ENCODE measurements around the gene NUP85.

DNA sequence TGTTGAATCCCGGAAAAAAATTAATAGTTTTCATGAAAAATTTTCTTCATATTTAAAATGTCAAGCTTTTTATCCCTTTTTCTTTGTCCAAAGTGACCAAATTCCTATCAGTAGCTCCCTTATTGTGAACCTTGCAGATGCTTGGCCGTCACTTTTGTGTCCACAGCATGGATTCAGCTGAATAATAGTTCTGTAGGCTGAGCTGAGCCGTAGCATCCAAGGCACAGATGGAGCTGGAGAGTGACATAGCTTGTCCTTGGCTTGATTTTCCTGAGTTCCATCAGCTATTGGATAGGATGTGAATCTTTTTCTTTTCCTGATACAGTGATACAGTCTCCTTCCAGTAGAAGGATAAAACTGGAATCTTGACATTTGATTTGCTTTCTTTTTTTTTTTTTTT, 3.6 kb downstream of the NUP85 start:
- TF ChIP-seq ZNF274 (IDR thresholded peaks at IDR 0.05; ENCODE audit: low read depth, low read length): no peak
- TF ChIP-seq SUZ12 (IDR thresholded peaks at IDR 0.05; ENCODE audit: extremely low read depth, insufficient read depth, insufficient read length): no peak
- TF ChIP-seq YY1 (IDR thresholded peaks at IDR 0.05; ENCODE audit: insufficient read depth, insufficient read length): no peak
